AG04450 (cell line): Measurements from ENCODE around the gene LMNTD2. TPM values are rescaled to one million over a fixed set of nuclear protein-coding genes. Genes with fewer than 3 reads are reported as not detected.

Experiments
- CTCF ChIA-PET: fragments of 300-600, 350-600 bp; formaldehyde crosslinking; extraction: SDS; loops from one replicate; lab custom pipeline; 2022; ENCODE audit warnings: antibody characterized with exemption, inconsistent platforms; lab: Charles Lee
- POLR2A ChIA-PET: fragments of 350-600 bp; formaldehyde crosslinking; extraction: SDS; loops from one replicate; lab custom pipeline; 2021; ENCODE audit warnings: antibody characterized with exemption, inconsistent platforms; lab: Yijun Ruan, JAX
- DNase-seq: peaks from one replicate; pipeline ENCODE4 v3.0.0-alpha.2; 2011; ENCODE audit warnings: low read depth, low spot score
- H3K27ac ChIP-seq: one replicate; pipeline ENCODE4 v1.5.1; 2012; ENCODE audit warnings: low read depth, low read length, control low read depth
- H3K27me3 ChIP-seq: one replicate; pipeline ENCODE4 v1.6.0; 2012; ENCODE audit warnings: low read length; ENCODE audit not compliant: control insufficient read depth, insufficient read depth
- H3K4me3 ChIP-seq: 2 replicates; pipeline ENCODE4 v1.5.1; 2011; ENCODE audit warnings: mild to moderate bottlenecking, low read depth, low read length, control low read depth
- H3K9me3 ChIP-seq: 2 replicates; pipeline ENCODE4 v1.5.1; 2012; ENCODE audit warnings: low read length; ENCODE audit not compliant: control insufficient read depth, insufficient read depth
- CTCF ChIP-seq: IDR thresholded peaks from 2 replicates; pipeline ENCODE4 v1.5.1; 2011; ENCODE audit warnings: low read depth, low read length, control low read depth, inconsistent platforms
- polyA plus RNA-seq: library from polyadenylated mRNA; depleted of rRNA; stranded (reverse); fragments of >200 nt; gene quantifications from 2 replicates; pipeline ENCODE4 v1.2.3, GENCODE V29; 2011

LMNTD2 gene
- polyA plus RNA-seq, 1 experiment: 0.32 TPM

GRCh38 chr11:607020-607780 lies 46.7 kb upstream of the LMNTD2 start:
- TF ChIP-seq CTCF: no peak
- H3K27ac ChIP-seq: no peak overlapping the region
- no peaks in the 10 kb centered on the region for H3K27me3 ChIP-seq
- no peak for DNase-seq
- CTCF ChIA-PET: no interaction called here
- no peaks in the 10 kb centered on the region; the same call in 1 of the 2 replicates for H3K9me3 ChIP-seq
- H3K4me3 ChIP-seq: no peak overlapping the region
- POLR2A ChIA-PET: interaction anchor here (0.6 kb wide), 1 partner anchor 16 kb away, joined by 3 read pairs; no protein-coding TSS in a partner anchor

GRCh38 chr11:606245-606644 lies 45.7 kb upstream of the LMNTD2 start:
- no peaks in the 10 kb centered on the region; the same call in 1 of the 2 replicates for H3K9me3 ChIP-seq
- DNase-seq: no peak
- no peaks in the 10 kb centered on the region for H3K27me3 ChIP-seq
- TF ChIP-seq CTCF: no peak
- ChIA-PET CTCF (no interaction called here), POLR2A (no interaction called here)
- H3K27ac ChIP-seq: no peak overlapping the region
- no peak overlapping the region for H3K4me3 ChIP-seq

GRCh38 chr11:605286-606129 lies 45.0 kb upstream of the LMNTD2 start:
- Histone ChIP-seq H3K27me3 (no peaks in the 10 kb centered on the region), H3K9me3 (no peaks in the 10 kb centered on the region; the same call in 1 of the 2 replicates), H3K4me3 (no peak overlapping the region), H3K27ac (no peak overlapping the region)
- ChIA-PET CTCF (no interaction called here), POLR2A (no interaction called here)
- TF ChIP-seq CTCF: no peak
- no peak for DNase-seq

GRCh38 chr11:603154-603553 lies 42.6 kb upstream of the LMNTD2 start:
- no peaks in the 10 kb centered on the region; the same call in 1 of the 2 replicates for H3K9me3 ChIP-seq
- no peak overlapping the region for H3K27ac ChIP-seq
- no peaks in the 10 kb centered on the region for H3K27me3 ChIP-seq
- H3K4me3 ChIP-seq: no peak overlapping the region
- TF ChIP-seq CTCF: no peak
- CTCF ChIA-PET: no interaction called here
- no peak for DNase-seq
- POLR2A ChIA-PET: no interaction called here
